ENCODE results near the gene PSMA5. TPM values are rescaled to one million over a fixed set of nuclear protein-coding genes. Genes with fewer than 3 reads are reported as not detected.
"Not testable (repeated sequence)": the region's sequence is repeated elsewhere in the genome, so short reads cannot be mapped to it uniquely, and the experiment has no call there.

The PSMA5 gene
- total RNA-seq, 1 experiment from 2014 or later = 150 TPM

DNA sequence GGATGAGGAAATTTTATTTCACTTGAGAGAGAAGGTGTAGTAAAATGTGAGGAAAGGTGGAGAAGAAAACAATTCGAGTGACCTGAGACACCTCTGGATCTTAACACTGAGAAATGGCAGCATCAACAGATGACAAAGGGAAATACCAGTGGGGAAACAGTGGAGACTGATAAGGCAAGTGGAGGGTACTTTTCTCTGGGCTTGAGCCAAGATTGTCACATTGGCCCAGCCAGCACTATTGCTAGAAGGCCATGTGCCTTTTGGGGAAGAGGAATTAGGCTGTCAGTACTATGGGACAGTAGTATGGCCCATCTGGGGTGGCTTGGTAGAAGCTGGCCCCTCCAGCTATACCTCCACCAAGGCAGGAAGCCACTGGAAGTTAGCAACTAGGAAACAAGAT lies 48.4 kb upstream of the PSMA5 start:
- no peaks in the 10 kb centered on the region for H3K36me3 Mint-ChIP-seq
- no peak for ATAC-seq
- H3K4me3 Mint-ChIP-seq = no peak overlapping the region
- no peaks in the 10 kb centered on the region; the same call in 1 of the 2 replicates for H3K4me1 Mint-ChIP-seq
- H3K27ac Mint-ChIP-seq = no peak overlapping the region
- DNase-seq (ENCODE audit: low spot score) = no peak
- peaks cover 21% of the 10 kb centered on the region for H3K27me3 Mint-ChIP-seq (ENCODE audit: low read depth)
- ChIA-PET CTCF (interaction anchor here (1.2 kb wide), 1 partner anchor 16 kb away, joined by 10 read pairs; no protein-coding TSS in a partner anchor), POLR2A (no interaction called here)
- no peaks in the 10 kb centered on the region for H3K9me3 Mint-ChIP-seq
- TF ChIP-seq EMX1 (CRISPR knock-in tag; IDR thresholded peaks at IDR 0.05) (no peak), ZNF396 (CRISPR knock-in tag; IDR thresholded peaks at IDR 0.05; ENCODE audit: borderline replicate concordance) (no peak), ATF2 (CRISPR knock-in tag; IDR thresholded peaks at IDR 0.05; ENCODE audit: borderline replicate concordance, low read depth) (no peak), ARID4B (CRISPR knock-in tag; IDR thresholded peaks at IDR 0.05; ENCODE audit: borderline replicate concordance) (no peak), NFYB (CRISPR knock-in tag; conservative IDR thresholded peaks at IDR 0.05; ENCODE audit: low read depth) (no peak), ZNF232 (CRISPR knock-in tag; IDR thresholded peaks at IDR 0.05) (no peak), CDX4 (CRISPR knock-in tag; IDR thresholded peaks at IDR 0.05; ENCODE audit: borderline replicate concordance) (no peak), HMGA2 (CRISPR knock-in tag; IDR thresholded peaks at IDR 0.05) (no peak), CREB1 (CRISPR knock-in tag; IDR thresholded peaks at IDR 0.05) (no peak), ZNF317 (CRISPR knock-in tag; IDR thresholded peaks at IDR 0.05; ENCODE audit: borderline replicate concordance, low read depth) (no peak), IRF1 (CRISPR knock-in tag; IDR thresholded peaks at IDR 0.05) (no peak)
- TF ChIP-seq, protein P1, sequence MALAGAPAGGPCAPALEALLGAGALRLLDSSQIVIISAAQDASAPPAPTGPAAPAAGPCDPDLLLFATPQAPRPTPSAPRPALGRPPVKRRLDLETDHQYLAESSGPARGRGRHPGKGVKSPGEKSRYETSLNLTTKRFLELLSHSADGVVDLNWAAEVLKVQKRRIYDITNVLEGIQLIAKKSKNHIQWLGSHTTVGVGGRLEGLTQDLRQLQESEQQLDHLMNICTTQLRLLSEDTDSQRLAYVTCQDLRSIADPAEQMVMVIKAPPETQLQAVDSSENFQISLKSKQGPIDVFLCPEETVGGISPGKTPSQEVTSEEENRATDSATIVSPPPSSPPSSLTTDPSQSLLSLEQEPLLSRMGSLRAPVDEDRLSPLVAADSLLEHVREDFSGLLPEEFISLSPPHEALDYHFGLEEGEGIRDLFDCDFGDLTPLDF (CRISPR knock-in tag; IDR thresholded peaks at IDR 0.05) = no peak
- TF ChIP-seq, protein P2, sequence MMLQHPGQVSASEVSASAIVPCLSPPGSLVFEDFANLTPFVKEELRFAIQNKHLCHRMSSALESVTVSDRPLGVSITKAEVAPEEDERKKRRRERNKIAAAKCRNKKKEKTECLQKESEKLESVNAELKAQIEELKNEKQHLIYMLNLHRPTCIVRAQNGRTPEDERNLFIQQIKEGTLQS (CRISPR knock-in tag; conservative IDR thresholded peaks at IDR 0.05) = no peak

DNA sequence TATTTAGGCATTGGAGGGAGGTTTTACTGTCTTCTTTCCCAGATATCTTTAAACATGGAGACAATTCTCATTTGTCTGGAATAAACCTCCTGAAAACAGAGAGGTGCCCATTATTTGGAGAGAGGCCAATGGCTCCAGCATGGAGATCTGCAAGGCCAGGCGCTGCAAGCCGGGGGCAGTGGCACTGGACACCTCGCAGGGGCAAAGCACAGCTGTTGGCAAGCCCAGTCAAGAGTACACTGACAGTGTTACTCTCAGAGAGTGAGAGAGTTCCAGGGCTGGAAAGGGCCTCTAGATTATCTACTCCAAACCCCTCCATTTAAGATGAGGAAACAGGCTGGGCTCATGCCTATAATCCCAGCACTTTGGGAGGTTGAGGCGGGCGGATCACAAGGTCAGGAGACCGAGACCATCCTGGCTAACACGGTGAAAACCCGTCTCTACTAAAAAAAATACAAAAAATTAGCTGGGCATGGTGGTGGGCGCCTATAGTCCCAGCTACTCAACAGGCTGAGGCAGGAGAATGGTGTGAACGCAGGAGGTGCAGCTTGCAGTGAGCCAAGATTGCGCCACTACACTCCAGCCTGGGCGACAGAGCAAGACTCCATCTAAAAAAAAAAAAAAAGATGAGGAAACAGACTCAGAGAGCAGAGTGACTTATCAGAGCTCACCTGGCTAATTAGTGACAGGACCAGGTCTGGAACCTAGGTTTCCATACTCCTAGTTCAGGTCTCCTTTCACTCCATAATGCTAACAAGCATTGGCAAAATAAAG lies 47.2 kb upstream of the PSMA5 start:
- peaks cover 24% of the 10 kb centered on the region for H3K27me3 Mint-ChIP-seq (ENCODE audit: low read depth)
- ATAC-seq; H3K36me3 Mint-ChIP-seq; H3K9me3 Mint-ChIP-seq; DNase-seq (ENCODE audit: low spot score); H3K4me1 Mint-ChIP-seq; POLR2A ChIA-PET; H3K27ac Mint-ChIP-seq; H3K4me3 Mint-ChIP-seq: not testable (repeated sequence)
- CTCF ChIA-PET = interaction anchor here (1.2 kb wide), 1 partner anchor 17 kb away, joined by 10 read pairs; no protein-coding TSS in a partner anchor

Measured in WTC11 (cell line).